HG03135 (cell line): ENCODE data around the gene MRPS16.
"Not testable (repeated sequence)": the region's sequence is repeated elsewhere in the genome, so short reads cannot be mapped to it uniquely, and the experiment has no call there.

ENCODE experiments used
- ATAC-seq: cut with Tn5 transposase; IDR thresholded peaks from one replicate; pipeline ENCODE4 v1.9.1; 2021; ENCODE audit warnings: mild to moderate bottlenecking, moderate library complexity; ENCODE audit not compliant: unreplicated experiment

Gene MRPS16

DNA sequence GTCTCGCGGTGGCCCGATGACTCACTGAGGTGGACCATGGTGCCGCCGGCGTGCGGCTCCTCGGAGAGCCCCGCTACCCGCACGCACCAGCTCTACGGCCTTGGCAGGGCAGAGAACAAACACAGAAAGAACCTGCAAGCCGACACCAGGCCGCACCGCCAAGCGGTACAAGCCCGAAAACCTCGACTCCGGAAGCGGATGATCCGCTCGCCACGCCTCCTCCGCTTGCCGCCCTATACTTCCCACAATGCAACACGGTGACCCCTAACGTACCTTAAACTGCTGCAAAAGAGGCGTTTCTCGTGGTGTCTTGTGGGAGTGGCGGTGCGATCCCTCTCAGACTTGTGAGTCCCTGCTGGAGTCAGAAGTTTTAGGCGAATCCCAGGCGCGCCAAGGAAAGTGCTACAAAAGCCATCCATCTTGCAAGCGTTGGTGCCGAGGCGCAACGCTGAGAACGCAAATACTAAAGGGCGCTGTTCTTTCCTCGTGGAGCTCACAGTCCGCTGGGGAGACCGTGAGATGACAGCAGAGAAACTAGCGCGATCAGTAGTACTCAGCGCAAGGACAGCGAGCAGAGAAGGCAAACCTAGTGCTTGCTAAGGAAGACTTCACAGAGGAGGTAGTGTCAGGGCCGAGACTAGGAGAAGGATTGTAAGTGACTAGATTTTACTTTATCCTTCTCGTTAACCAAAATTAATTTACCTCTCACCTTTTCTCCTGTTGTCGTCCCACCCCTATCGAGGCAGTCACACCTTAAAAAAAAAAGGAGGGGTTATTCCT is at the start of gene MRPS16:
Gene MRPS16, minus strand, starts transcription at position 200 of the 780 bp plus-strand sequence. Its CDS starts 162 bp downstream, at position 38.
- ATAC-seq, result peak; percentile 76

GRCh38 chr10:73296946-73297345 is 44.5 kb upstream of the MRPS16 start:
- ATAC-seq, result no peak

- no peak for ATAC-seq
Observed at GRCh38 chr10:73293461-73293860, 41.0 kb upstream of the MRPS16 start.

GRCh38 chr10:73289958-73290357 is 37.5 kb upstream of the MRPS16 start:
- no peak for ATAC-seq

DNA sequence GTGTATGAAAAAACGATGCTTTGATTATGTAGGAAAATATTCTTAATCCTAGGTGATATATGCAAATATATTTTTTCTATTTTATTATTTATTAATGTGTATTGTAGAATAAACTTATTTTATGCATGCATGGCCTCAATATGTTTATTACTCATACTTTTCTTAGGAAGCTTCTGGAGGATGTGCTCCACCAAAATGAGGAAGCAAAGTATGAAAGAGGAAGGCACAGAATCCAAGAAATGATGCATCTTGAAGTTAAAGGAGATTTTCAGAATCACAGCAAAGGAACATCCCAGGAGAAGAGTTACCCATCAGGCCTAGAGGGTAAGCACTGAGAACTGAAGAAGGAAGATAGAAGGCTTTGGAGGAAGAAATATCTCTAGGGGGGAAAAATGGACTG is 35.0 kb upstream of the MRPS16 start:
- ATAC-seq, result no peak

- no peak for ATAC-seq
Observed at GRCh38 chr10:73281097-73281496, 28.7 kb upstream of the MRPS16 start.

DNA sequence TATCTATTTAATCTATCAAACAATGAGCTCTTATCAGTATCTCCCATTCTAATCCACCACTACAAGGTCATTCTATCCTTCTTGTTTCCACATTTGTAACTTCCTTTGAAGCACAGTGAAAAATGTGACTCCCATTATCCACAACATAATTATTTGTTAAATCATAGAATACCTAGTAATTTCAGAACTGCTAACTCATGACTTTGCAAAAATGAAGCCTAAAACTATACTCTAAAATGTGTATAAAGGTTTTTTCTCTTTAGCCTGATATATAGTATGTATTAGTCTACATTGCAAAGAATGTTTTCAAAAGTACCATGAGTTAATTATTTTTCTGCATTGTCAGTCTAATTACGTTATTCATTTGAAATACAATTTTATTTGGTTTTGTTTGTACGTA is 12.0 kb upstream of the MRPS16 start:
- no peak for ATAC-seq

GRCh38 chr10:73263693-73264347 is 11.4 kb upstream of the MRPS16 start:
- no peak for ATAC-seq

- ATAC-seq, result no peak
Observed at GRCh38 chr10:73262880-73263555, 10.6 kb upstream of the MRPS16 start.

DNA sequence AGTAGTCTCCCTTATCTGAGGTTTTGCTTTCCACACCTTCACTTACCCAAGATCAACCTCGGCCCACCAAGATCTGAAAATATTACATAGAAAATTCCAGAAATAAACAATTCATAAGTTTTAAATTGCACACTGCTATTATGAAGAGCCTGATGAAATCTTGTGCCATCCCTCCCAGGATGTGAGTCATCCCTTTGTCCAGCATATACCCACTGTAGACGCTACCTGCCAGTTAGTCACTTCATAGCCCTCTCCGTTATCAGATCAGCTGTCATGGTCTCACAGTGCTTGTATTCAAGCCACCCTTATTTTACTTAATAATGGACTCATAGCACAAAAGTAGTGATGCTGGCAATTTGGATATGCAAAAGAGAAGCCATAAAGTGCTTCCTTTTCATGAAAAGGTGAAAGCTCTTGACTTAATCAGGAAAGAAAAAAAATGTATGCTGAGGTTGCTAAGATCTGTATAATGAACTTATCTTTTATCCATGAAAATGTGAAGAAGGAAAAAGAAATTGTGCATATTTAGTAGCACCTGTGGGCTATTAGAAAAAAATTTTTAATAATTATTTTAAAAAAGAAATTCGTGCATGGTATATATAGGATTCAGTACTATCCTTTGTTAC is 9.8 kb upstream of the MRPS16 start:
- no peak for ATAC-seq

- no peak for ATAC-seq
Observed at GRCh38 chr10:73261362-73261995, 9.0 kb upstream of the MRPS16 start.

- not testable (repeated sequence) for ATAC-seq
Observed at GRCh38 chr10:73258612-73259011, 6.2 kb upstream of the MRPS16 start.

- no peak for ATAC-seq
Observed at GRCh38 chr10:73253225-73253555, 746 bp upstream of the MRPS16 start.

- peak; percentile 45 for ATAC-seq
Observed at GRCh38 chr10:73251683-73252444, 580 bp downstream of the MRPS16 start.

GRCh38 chr10:73248259-73248724 is 4.2 kb downstream of the MRPS16 start:
- no peak for ATAC-seq

- no peak for ATAC-seq
Observed at GRCh38 chr10:73247509-73248258, 4.8 kb downstream of the MRPS16 start.

GRCh38 chr10:73246646-73247508 is 5.6 kb downstream of the MRPS16 start, which contains the start of gene DNAJC9:
Gene DNAJC9, minus strand, starts transcription at chr10:73247255. Its CDS starts 66 bp downstream, at chr10:73247189.
- peak; percentile 81 for ATAC-seq

- no peak for ATAC-seq
Observed at GRCh38 chr10:73246322-73246645, 6.2 kb downstream of the MRPS16 start.
